ENCODE data around the gene C7orf33.
"Not testable (repeated sequence)": the region's sequence is repeated elsewhere in the genome, so short reads cannot be mapped to it uniquely, and the experiment has no call there.

Gene C7orf33

GRCh38 chr7:148580446-148580845 is 10.1 kb upstream of the C7orf33 start:
- Histone ChIP-seq H3K9me3 (ENCODE audit: control insufficient read depth, low read length) (peaks cover 1% of the 10 kb centered on the region), H3K36me3 (ENCODE audit: control insufficient read depth, insufficient read depth, low read length, severe bottlenecking) (no peaks in the 10 kb centered on the region), H3K9ac (ENCODE audit: low read length) (no peak overlapping the region), H3K4me3 (ENCODE audit: low read length) (no peak overlapping the region), H3K4me1 (ENCODE audit: control insufficient read depth, insufficient read depth, low read length) (no peaks in the 10 kb centered on the region), H3K27me3 (replicated peaks; ENCODE audit: control insufficient read depth, insufficient read depth, low read length) (peaks cover 4% of the 10 kb centered on the region)
- DNase-seq (ENCODE audit: low read depth): no peak

- no peak overlapping the region for H3K9ac ChIP-seq (ENCODE audit: low read length)
- DNase-seq (ENCODE audit: low read depth): no peak
- H3K9me3 ChIP-seq (ENCODE audit: control insufficient read depth, low read length): peaks cover 8% of the 10 kb centered on the region
- no peaks in the 10 kb centered on the region for H3K36me3 ChIP-seq (ENCODE audit: control insufficient read depth, insufficient read depth, low read length, severe bottlenecking)
- no peaks in the 10 kb centered on the region for H3K4me1 ChIP-seq (ENCODE audit: control insufficient read depth, insufficient read depth, low read length)
- H3K27me3 ChIP-seq (replicated peaks; ENCODE audit: control insufficient read depth, insufficient read depth, low read length): peaks cover 16% of the 10 kb centered on the region
- H3K4me3 ChIP-seq (ENCODE audit: low read length): no peak overlapping the region
These were observed 8.9 kb upstream of the C7orf33 start for GRCh38 chr7:148581624-148582023.

- Histone ChIP-seq H3K9me3 (ENCODE audit: control insufficient read depth, low read length) (peaks cover 8% of the 10 kb centered on the region), H3K27me3 (replicated peaks; ENCODE audit: control insufficient read depth, insufficient read depth, low read length) (peaks cover 39% of the 10 kb centered on the region), H3K4me3 (ENCODE audit: low read length) (no peak overlapping the region), H3K36me3 (ENCODE audit: control insufficient read depth, insufficient read depth, low read length, severe bottlenecking) (no peaks in the 10 kb centered on the region), H3K9ac (ENCODE audit: low read length) (no peak overlapping the region), H3K4me1 (ENCODE audit: control insufficient read depth, insufficient read depth, low read length) (no peaks in the 10 kb centered on the region)
- DNase-seq (ENCODE audit: low read depth): no peak
These were observed 6.3 kb upstream of the C7orf33 start for GRCh38 chr7:148584154-148584827.

GRCh38 chr7:148585399-148585798 is 5.2 kb upstream of the C7orf33 start:
- H3K9me3 ChIP-seq (ENCODE audit: control insufficient read depth, low read length): peaks cover 8% of the 10 kb centered on the region

GRCh38 chr7:148587076-148587475 is 3.5 kb upstream of the C7orf33 start:
- H3K36me3 ChIP-seq (ENCODE audit: control insufficient read depth, insufficient read depth, low read length, severe bottlenecking): no peaks in the 10 kb centered on the region
- H3K9ac ChIP-seq (ENCODE audit: low read length): no peak overlapping the region
- no peaks in the 10 kb centered on the region for H3K4me1 ChIP-seq (ENCODE audit: control insufficient read depth, insufficient read depth, low read length)
- peaks cover 52% of the 10 kb centered on the region for H3K27me3 ChIP-seq (replicated peaks; ENCODE audit: control insufficient read depth, insufficient read depth, low read length)
- no peak for DNase-seq (ENCODE audit: low read depth)
- peaks cover 8% of the 10 kb centered on the region for H3K9me3 ChIP-seq (ENCODE audit: control insufficient read depth, low read length)
- H3K4me3 ChIP-seq (ENCODE audit: low read length): no peak overlapping the region

More at GRCh38 chr7:148585399-148585798, 5.2 kb upstream of the C7orf33 start:
- Histone ChIP-seq H3K9ac (ENCODE audit: low read length) (no peak overlapping the region), H3K36me3 (ENCODE audit: control insufficient read depth, insufficient read depth, low read length, severe bottlenecking) (no peaks in the 10 kb centered on the region), H3K4me3 (ENCODE audit: low read length) (no peak overlapping the region), H3K4me1 (ENCODE audit: control insufficient read depth, insufficient read depth, low read length) (no peaks in the 10 kb centered on the region), H3K27me3 (replicated peaks; ENCODE audit: control insufficient read depth, insufficient read depth, low read length) (peaks cover 41% of the 10 kb centered on the region)
- DNase-seq (ENCODE audit: low read depth): no peak

GRCh38 chr7:148588168-148588567 is 2.4 kb upstream of the C7orf33 start:
- Histone ChIP-seq H3K9me3 (ENCODE audit: control insufficient read depth, low read length) (peaks cover 8% of the 10 kb centered on the region), H3K4me1 (ENCODE audit: control insufficient read depth, insufficient read depth, low read length) (no peaks in the 10 kb centered on the region), H3K9ac (ENCODE audit: low read length) (no peak overlapping the region), H3K4me3 (ENCODE audit: low read length) (no peak overlapping the region), H3K36me3 (ENCODE audit: control insufficient read depth, insufficient read depth, low read length, severe bottlenecking) (no peaks in the 10 kb centered on the region), H3K27me3 (replicated peaks; ENCODE audit: control insufficient read depth, insufficient read depth, low read length) (peaks cover 55% of the 10 kb centered on the region)
- DNase-seq (ENCODE audit: low read depth): no peak

GRCh38 chr7:148588670-148589131 is 1.9 kb upstream of the C7orf33 start:
- no peaks in the 10 kb centered on the region for H3K4me1 ChIP-seq (ENCODE audit: control insufficient read depth, insufficient read depth, low read length)
- no peaks in the 10 kb centered on the region for H3K36me3 ChIP-seq (ENCODE audit: control insufficient read depth, insufficient read depth, low read length, severe bottlenecking)
- peaks cover 8% of the 10 kb centered on the region for H3K9me3 ChIP-seq (ENCODE audit: control insufficient read depth, low read length)
- DNase-seq (ENCODE audit: low read depth): no peak
- H3K27me3 ChIP-seq (replicated peaks; ENCODE audit: control insufficient read depth, insufficient read depth, low read length): peaks cover 55% of the 10 kb centered on the region
- H3K4me3 ChIP-seq (ENCODE audit: low read length): no peak overlapping the region
- H3K9ac ChIP-seq (ENCODE audit: low read length): no peak overlapping the region

GRCh38 chr7:148589640-148590039 is 926 bp upstream of the C7orf33 start:
- Histone ChIP-seq H3K27me3 (replicated peaks; ENCODE audit: control insufficient read depth, insufficient read depth, low read length) (peaks cover 55% of the 10 kb centered on the region), H3K4me1 (ENCODE audit: control insufficient read depth, insufficient read depth, low read length) (no peaks in the 10 kb centered on the region), H3K9me3 (ENCODE audit: control insufficient read depth, low read length) (peaks cover 8% of the 10 kb centered on the region), H3K36me3 (ENCODE audit: control insufficient read depth, insufficient read depth, low read length, severe bottlenecking) (no peaks in the 10 kb centered on the region), H3K4me3 (ENCODE audit: low read length) (no peak overlapping the region), H3K9ac (ENCODE audit: low read length) (no peak overlapping the region)
- no peak for DNase-seq (ENCODE audit: low read depth)

- not testable (repeated sequence) for H3K4me3 ChIP-seq (ENCODE audit: low read length); H3K27me3 ChIP-seq (replicated peaks; ENCODE audit: control insufficient read depth, insufficient read depth, low read length); DNase-seq (ENCODE audit: low read depth); H3K9me3 ChIP-seq (ENCODE audit: control insufficient read depth, low read length); H3K36me3 ChIP-seq (ENCODE audit: control insufficient read depth, insufficient read depth, low read length, severe bottlenecking); H3K4me1 ChIP-seq (ENCODE audit: control insufficient read depth, insufficient read depth, low read length); H3K9ac ChIP-seq (ENCODE audit: low read length)
These were observed 5.8 kb downstream of the C7orf33 start for GRCh38 chr7:148596354-148596753.

GRCh38 chr7:148598351-148598750 is 7.8 kb downstream of the C7orf33 start:
- H3K36me3 ChIP-seq (ENCODE audit: control insufficient read depth, insufficient read depth, low read length, severe bottlenecking): no peaks in the 10 kb centered on the region
- no peak for DNase-seq (ENCODE audit: low read depth)
- H3K27me3 ChIP-seq (replicated peaks; ENCODE audit: control insufficient read depth, insufficient read depth, low read length): peaks cover 5% of the 10 kb centered on the region
- no peak overlapping the region for H3K9ac ChIP-seq (ENCODE audit: low read length)
- H3K9me3 ChIP-seq (ENCODE audit: control insufficient read depth, low read length): peaks cover 4% of the 10 kb centered on the region
- no peak overlapping the region for H3K4me3 ChIP-seq (ENCODE audit: low read length)
- no peaks in the 10 kb centered on the region for H3K4me1 ChIP-seq (ENCODE audit: control insufficient read depth, insufficient read depth, low read length)

- no peak for DNase-seq (ENCODE audit: low read depth)
- Histone ChIP-seq H3K4me1 (ENCODE audit: control insufficient read depth, insufficient read depth, low read length) (no peaks in the 10 kb centered on the region), H3K27me3 (replicated peaks; ENCODE audit: control insufficient read depth, insufficient read depth, low read length) (peaks cover 30% of the 10 kb centered on the region), H3K4me3 (ENCODE audit: low read length) (no peak overlapping the region), H3K36me3 (ENCODE audit: control insufficient read depth, insufficient read depth, low read length, severe bottlenecking) (no peaks in the 10 kb centered on the region), H3K9ac (ENCODE audit: low read length) (no peak overlapping the region), H3K9me3 (ENCODE audit: control insufficient read depth, low read length) (peaks cover 10% of the 10 kb centered on the region)
These were observed 14.8 kb downstream of the C7orf33 start for GRCh38 chr7:148605350-148605749.

- Histone ChIP-seq H3K4me3 (ENCODE audit: low read length) (no peak overlapping the region), H3K9me3 (ENCODE audit: control insufficient read depth, low read length) (peaks cover 10% of the 10 kb centered on the region), H3K9ac (ENCODE audit: low read length) (no peak overlapping the region), H3K4me1 (ENCODE audit: control insufficient read depth, insufficient read depth, low read length) (no peaks in the 10 kb centered on the region), H3K27me3 (replicated peaks; ENCODE audit: control insufficient read depth, insufficient read depth, low read length) (peaks cover 38% of the 10 kb centered on the region), H3K36me3 (ENCODE audit: control insufficient read depth, insufficient read depth, low read length, severe bottlenecking) (no peaks in the 10 kb centered on the region)
- no peak for DNase-seq (ENCODE audit: low read depth)
These were observed 16.6 kb downstream of the C7orf33 start for GRCh38 chr7:148607151-148607661.

All from adipocyte (in vitro differentiated cells).